DMS153 treated with DMSO at 0.1 percent for 48 hours (cell line): ENCODE data around the gene PCDH10.
"Not testable (repeated sequence)": the region's sequence is repeated elsewhere in the genome, so short reads cannot be mapped to it uniquely, and the experiment has no call there.

Experiments used
- DNase-seq: peaks from one replicate; lab custom pipeline; 2025; ENCODE audit not compliant: unreplicated experiment; lab: John Stamatoyannopoulos, UW

PCDH10 gene

GRCh38 chr4:133208694-133209285 is 59.7 kb downstream of the PCDH10 start:
- DNase-seq, result no peak

- no peak for DNase-seq
Measured at GRCh38 chr4:133233922-133234321, 84.8 kb downstream of the PCDH10 start.

GRCh38 chr4:133240451-133240850 is 91.4 kb downstream of the PCDH10 start:
- DNase-seq, result not testable (repeated sequence)
